ENCODE results near the gene GDI2.

- TF ChIP-seq CTCF (IDR thresholded peaks at IDR 0.05), result no peak
- no peak for TF ChIP-seq POLR2A (IDR thresholded peaks at IDR 0.05)
Measured at GRCh38 chr10:5841965-5842364, 28.7 kb upstream of the GDI2 start.
